ENCODE results near the gene HSPE1.
"Not testable (repeated sequence)": the region's sequence is repeated elsewhere in the genome, so short reads cannot be mapped to it uniquely, and the experiment has no call there.

Gene HSPE1

GRCh38 chr2:197504512-197504911 is 4.3 kb downstream of the HSPE1 start:
- no peaks in the 10 kb centered on the region for H3K9me3 Mint-ChIP-seq
- no peak overlapping the region for H3K4me3 Mint-ChIP-seq
- H3K4me1 Mint-ChIP-seq (ENCODE audit: low read depth): peaks cover 14% of the 10 kb centered on the region
- no peak overlapping the region for H3K27ac Mint-ChIP-seq
- H3K27me3 Mint-ChIP-seq (ENCODE audit: low read depth): no peaks in the 10 kb centered on the region
- H3K36me3 Mint-ChIP-seq (ENCODE audit: low read depth): peaks cover 46% of the 10 kb centered on the region
- DNase-seq (ENCODE audit: low spot score): no peak

- Mint-ChIP-seq H3K27ac (no peak overlapping the region), H3K27me3 (ENCODE audit: low read depth) (no peaks in the 10 kb centered on the region), H3K9me3 (no peaks in the 10 kb centered on the region), H3K36me3 (ENCODE audit: low read depth) (peaks cover 34% of the 10 kb centered on the region), H3K4me3 (no peak overlapping the region), H3K4me1 (ENCODE audit: low read depth) (peaks cover 10% of the 10 kb centered on the region)
- DNase-seq (ENCODE audit: low spot score): no peak
Measured at GRCh38 chr2:197506658-197507057, 6.5 kb downstream of the HSPE1 start.

GRCh38 chr2:197513915-197514314 is 13.7 kb downstream of the HSPE1 start:
- H3K9me3 Mint-ChIP-seq: no peaks in the 10 kb centered on the region
- no peak overlapping the region for H3K27ac Mint-ChIP-seq

GRCh38 chr2:197514754-197515153 is 14.6 kb downstream of the HSPE1 start:
- peaks cover 20% of the 10 kb centered on the region for H3K4me1 Mint-ChIP-seq (ENCODE audit: low read depth)
- H3K27me3 Mint-ChIP-seq (ENCODE audit: low read depth): no peaks in the 10 kb centered on the region
- peaks cover 13% of the 10 kb centered on the region for H3K36me3 Mint-ChIP-seq (ENCODE audit: low read depth)
- no peak for DNase-seq (ENCODE audit: low spot score)
- H3K27ac Mint-ChIP-seq: peak overlapping the region; percentile 87
- H3K9me3 Mint-ChIP-seq: no peaks in the 10 kb centered on the region
- H3K4me3 Mint-ChIP-seq: peak overlapping the region; percentile 97

More at GRCh38 chr2:197513915-197514314, 13.7 kb downstream of the HSPE1 start:
- H3K4me1 Mint-ChIP-seq (ENCODE audit: low read depth): peaks cover 17% of the 10 kb centered on the region
- no peak overlapping the region for H3K4me3 Mint-ChIP-seq
- peaks cover 6% of the 10 kb centered on the region for H3K36me3 Mint-ChIP-seq (ENCODE audit: low read depth)
- H3K27me3 Mint-ChIP-seq (ENCODE audit: low read depth): no peaks in the 10 kb centered on the region
- DNase-seq (ENCODE audit: low spot score): no peak

- Mint-ChIP-seq H3K4me1 (ENCODE audit: low read depth) (peaks cover 22% of the 10 kb centered on the region), H3K4me3 (peak overlapping the region; percentile 97), H3K27ac (peak overlapping the region; percentile 87), H3K9me3 (no peaks in the 10 kb centered on the region), H3K27me3 (ENCODE audit: low read depth) (no peaks in the 10 kb centered on the region), H3K36me3 (ENCODE audit: low read depth) (peaks cover 15% of the 10 kb centered on the region)
- no peak for DNase-seq (ENCODE audit: low spot score)
Measured at GRCh38 chr2:197515315-197515738, 15.1 kb downstream of the HSPE1 start.

- H3K4me3 Mint-ChIP-seq: peak within 1 kb of the TSS; percentile 97
- peaks cover 23% of the 10 kb centered on the region for H3K4me1 Mint-ChIP-seq (ENCODE audit: low read depth)
- H3K36me3 Mint-ChIP-seq (ENCODE audit: low read depth): peaks cover 20% of the 10 kb centered on the region
- H3K9me3 Mint-ChIP-seq: peaks cover under 1% of the 10 kb centered on the region
- peak within 1 kb of the TSS; percentile 92 for H3K27ac Mint-ChIP-seq
- no peaks in the 10 kb centered on the region for H3K27me3 Mint-ChIP-seq (ENCODE audit: low read depth)
- peak; percentile 95 for DNase-seq (ENCODE audit: low spot score)
Measured at GRCh38 chr2:197515739-197516392, 15.7 kb downstream of the HSPE1 start, which contains the start of gene MOB4. Gene MOB4 (plus strand): TSS chr2:197516066. CDS start chr2:197516087, 21 bp downstream.

GRCh38 chr2:197516393-197516761 is 16.2 kb downstream of the HSPE1 start:
- Mint-ChIP-seq H3K4me1 (ENCODE audit: low read depth) (peaks cover 25% of the 10 kb centered on the region), H3K27ac (peak overlapping the region; percentile 92), H3K9me3 (peaks cover 4% of the 10 kb centered on the region), H3K27me3 (ENCODE audit: low read depth) (no peaks in the 10 kb centered on the region), H3K36me3 (ENCODE audit: low read depth) (peaks cover 25% of the 10 kb centered on the region), H3K4me3 (peak overlapping the region; percentile 97)
- DNase-seq (ENCODE audit: low spot score): peak; percentile 22

GRCh38 chr2:197517150-197517549 is 17.0 kb downstream of the HSPE1 start:
- Mint-ChIP-seq H3K27ac (peak overlapping the region; percentile 63), H3K27me3 (ENCODE audit: low read depth) (no peaks in the 10 kb centered on the region), H3K4me1 (ENCODE audit: low read depth) (peaks cover 28% of the 10 kb centered on the region), H3K9me3 (peaks cover 4% of the 10 kb centered on the region), H3K4me3 (peak overlapping the region; percentile 97), H3K36me3 (ENCODE audit: low read depth) (peaks cover 30% of the 10 kb centered on the region)
- DNase-seq (ENCODE audit: low spot score): no peak

- no peak for DNase-seq (ENCODE audit: low spot score)
- peaks cover 28% of the 10 kb centered on the region for H3K4me1 Mint-ChIP-seq (ENCODE audit: low read depth)
- no peaks in the 10 kb centered on the region for H3K9me3 Mint-ChIP-seq
- H3K4me3 Mint-ChIP-seq: no peak overlapping the region
- peaks cover 64% of the 10 kb centered on the region for H3K36me3 Mint-ChIP-seq (ENCODE audit: low read depth)
- no peak overlapping the region for H3K27ac Mint-ChIP-seq
- H3K27me3 Mint-ChIP-seq (ENCODE audit: low read depth): no peaks in the 10 kb centered on the region
Measured at GRCh38 chr2:197538412-197538811, 38.2 kb downstream of the HSPE1 start.

GRCh38 chr2:197539734-197540133 is 39.6 kb downstream of the HSPE1 start:
- no peaks in the 10 kb centered on the region for H3K27me3 Mint-ChIP-seq (ENCODE audit: low read depth)
- no peak overlapping the region for H3K4me3 Mint-ChIP-seq
- no peaks in the 10 kb centered on the region for H3K9me3 Mint-ChIP-seq
- H3K27ac Mint-ChIP-seq: no peak overlapping the region
- H3K4me1 Mint-ChIP-seq (ENCODE audit: low read depth): peaks cover 21% of the 10 kb centered on the region
- peaks cover 60% of the 10 kb centered on the region for H3K36me3 Mint-ChIP-seq (ENCODE audit: low read depth)
- DNase-seq (ENCODE audit: low spot score): no peak

- Mint-ChIP-seq H3K27me3 (ENCODE audit: low read depth) (no peaks in the 10 kb centered on the region), H3K4me1 (ENCODE audit: low read depth) (peaks cover 14% of the 10 kb centered on the region), H3K4me3 (no peak overlapping the region), H3K36me3 (ENCODE audit: low read depth) (peaks cover 44% of the 10 kb centered on the region), H3K27ac (no peak overlapping the region), H3K9me3 (no peaks in the 10 kb centered on the region)
- no peak for DNase-seq (ENCODE audit: low spot score)
Measured at GRCh38 chr2:197543206-197543605, 43.0 kb downstream of the HSPE1 start.

GRCh38 chr2:197547163-197547900 is 47.2 kb downstream of the HSPE1 start:
- no peaks in the 10 kb centered on the region for H3K9me3 Mint-ChIP-seq
- no peak for DNase-seq (ENCODE audit: low spot score)
- no peak overlapping the region for H3K27ac Mint-ChIP-seq
- H3K4me1 Mint-ChIP-seq (ENCODE audit: low read depth): peaks cover 3% of the 10 kb centered on the region
- no peaks in the 10 kb centered on the region for H3K27me3 Mint-ChIP-seq (ENCODE audit: low read depth)
- H3K36me3 Mint-ChIP-seq (ENCODE audit: low read depth): peaks cover 26% of the 10 kb centered on the region
- H3K4me3 Mint-ChIP-seq: no peak overlapping the region

- Mint-ChIP-seq H3K27me3 (ENCODE audit: low read depth) (no peaks in the 10 kb centered on the region), H3K4me1 (ENCODE audit: low read depth) (no peaks in the 10 kb centered on the region), H3K4me3 (no peak overlapping the region), H3K36me3 (ENCODE audit: low read depth) (peaks cover 25% of the 10 kb centered on the region), H3K27ac (no peak overlapping the region), H3K9me3 (no peaks in the 10 kb centered on the region)
- no peak for DNase-seq (ENCODE audit: low spot score)
Measured at GRCh38 chr2:197548582-197548981, 48.4 kb downstream of the HSPE1 start.

GRCh38 chr2:197551260-197551659 is 51.1 kb downstream of the HSPE1 start:
- H3K4me3 Mint-ChIP-seq; DNase-seq (ENCODE audit: low spot score); H3K27ac Mint-ChIP-seq; H3K27me3 Mint-ChIP-seq (ENCODE audit: low read depth); H3K9me3 Mint-ChIP-seq; H3K4me1 Mint-ChIP-seq (ENCODE audit: low read depth): not testable (repeated sequence)
- H3K36me3 Mint-ChIP-seq (ENCODE audit: low read depth): peaks cover 21% of the 10 kb centered on the region
